Endodermal cell (in vitro differentiated cells): ENCODE results near the gene CD33. TPM values are rescaled to one million over a fixed set of nuclear protein-coding genes. Genes with fewer than 3 reads are reported as not detected.
"Not testable (repeated sequence)": the region's sequence is repeated elsewhere in the genome, so short reads cannot be mapped to it uniquely, and the experiment has no call there.

Source experiments
- DNase-seq: peaks from one replicate; pipeline ENCODE4 v3.0.0-alpha.2; 2017
- H3K27ac ChIP-seq: 2 replicates; pipeline ENCODE4 v1.5.1; 2013; ENCODE audit warnings: mild to moderate bottlenecking, low read depth, low read length, moderate library complexity
- H3K27me3 ChIP-seq: 2 replicates; pipeline ENCODE4 v1.6.1; 2013; ENCODE audit warnings: mild to moderate bottlenecking, low read length, moderate library complexity; ENCODE audit not compliant: insufficient read depth, control insufficient read depth, poor library complexity, severe bottlenecking
- H3K36me3 ChIP-seq: 2 replicates; pipeline ENCODE4 v1.7.0; 2013; ENCODE audit warnings: mild to moderate bottlenecking, low read length, moderate library complexity; ENCODE audit not compliant: control insufficient read depth, insufficient read depth
- H3K4me1 ChIP-seq: one replicate; pipeline ENCODE4 v1.7.0; 2013; ENCODE audit warnings: low read length; ENCODE audit not compliant: control insufficient read depth, insufficient read depth
- H3K4me3 ChIP-seq: 2 replicates; pipeline ENCODE4 v1.5.1; 2013; ENCODE audit warnings: mild to moderate bottlenecking, low read length, moderate library complexity
- H3K9ac ChIP-seq: 2 replicates; pipeline ENCODE4 v1.6.1; 2013; ENCODE audit warnings: mild to moderate bottlenecking, low read length, moderate library complexity; ENCODE audit not compliant: poor library complexity, severe bottlenecking; ENCODE audit errors: extremely low read depth
- H3K9me3 ChIP-seq: 2 replicates; pipeline ENCODE4 v1.6.1; 2013; ENCODE audit warnings: mild to moderate bottlenecking, low read length, moderate library complexity; ENCODE audit not compliant: control insufficient read depth
- H3K27ac Mint-ChIP-seq: 2 replicates; pipeline ENCODE4 v1.8.0; 2020; ENCODE audit warnings: mixed read lengths
- H3K27me3 Mint-ChIP-seq: 2 replicates; pipeline ENCODE4 v1.8.0; 2021; ENCODE audit warnings: mild to moderate bottlenecking, mixed read lengths; ENCODE audit not compliant: insufficient read depth
- H3K36me3 Mint-ChIP-seq: 2 replicates; pipeline ENCODE4 v1.8.0; 2020; ENCODE audit warnings: low read depth, mixed read lengths
- H3K4me1 Mint-ChIP-seq: 2 replicates; pipeline ENCODE4 v1.8.0; 2020; ENCODE audit warnings: mixed read lengths
- H3K4me3 Mint-ChIP-seq: 2 replicates; pipeline ENCODE4 v1.8.0; 2020; ENCODE audit warnings: mild to moderate bottlenecking, moderate library complexity, mixed read lengths
- H3K9me3 Mint-ChIP-seq: 2 replicates; pipeline ENCODE4 v1.8.0; 2020; ENCODE audit warnings: mild to moderate bottlenecking, mixed read lengths
- WGBS, 2 experiments: methylation state at CpG; one replicate each; pipeline versions ENCODE4 v1.1.5 to v1.1.7; 2013; ENCODE audit warnings: missing lambda C conversion rate in 2 of 2, mixed read lengths in 1 of 2; ENCODE audit not compliant: insufficient coverage in 1 of 2, insufficient read length in 1 of 2; 5-methylcytosine and 5-hydroxymethylcytosine counted together
- total RNA-seq, 2 donors: library from RNA; stranded (reverse); fragmentation: NEBNext Ultra II Directional in 1 of 2; extraction: Animal tissue kit (Norgen Biotek cat#: 25700) in 1 of 2; gene quantifications; 2 replicates in 1 of 2; 3 replicates in 1 of 2; pipeline ENCODE4 v1.2.1, GENCODE V29; 2021
- TF ChIP-seq, protein P1 (sequence below): fragments of 200-600 bp; sonication (generic); conservative IDR thresholded peaks from 2 replicates; pipeline ENCODE4 v1.5.0; 2021; ENCODE audit warnings: antibody characterized with exemption, mild to moderate bottlenecking

The CD33 gene
- total RNA-seq, 2 donors from 2014 or later, result not detected

GRCh38 chr19:51210191-51210784 is 14.6 kb upstream of the CD33 start:
- no peaks in the 10 kb centered on the region for H3K4me1 ChIP-seq
- WGBS, 2 experiments, result 96 to 97% methylated on average over 5 of the region's 6 CpGs
- DNase-seq, result no peak
- Mint-ChIP-seq H3K36me3 (no peaks in the 10 kb centered on the region), H3K9me3 (peaks cover 10% of the 10 kb centered on the region), H3K4me3 (no peak overlapping the region), H3K27ac (no peak overlapping the region), H3K4me1 (no peaks in the 10 kb centered on the region), H3K27me3 (peaks cover 14% of the 10 kb centered on the region)
- H3K9me3 ChIP-seq, result peaks cover 4% of the 10 kb centered on the region
- no peaks in the 10 kb centered on the region for H3K27me3 ChIP-seq
- TF ChIP-seq, protein P1, sequence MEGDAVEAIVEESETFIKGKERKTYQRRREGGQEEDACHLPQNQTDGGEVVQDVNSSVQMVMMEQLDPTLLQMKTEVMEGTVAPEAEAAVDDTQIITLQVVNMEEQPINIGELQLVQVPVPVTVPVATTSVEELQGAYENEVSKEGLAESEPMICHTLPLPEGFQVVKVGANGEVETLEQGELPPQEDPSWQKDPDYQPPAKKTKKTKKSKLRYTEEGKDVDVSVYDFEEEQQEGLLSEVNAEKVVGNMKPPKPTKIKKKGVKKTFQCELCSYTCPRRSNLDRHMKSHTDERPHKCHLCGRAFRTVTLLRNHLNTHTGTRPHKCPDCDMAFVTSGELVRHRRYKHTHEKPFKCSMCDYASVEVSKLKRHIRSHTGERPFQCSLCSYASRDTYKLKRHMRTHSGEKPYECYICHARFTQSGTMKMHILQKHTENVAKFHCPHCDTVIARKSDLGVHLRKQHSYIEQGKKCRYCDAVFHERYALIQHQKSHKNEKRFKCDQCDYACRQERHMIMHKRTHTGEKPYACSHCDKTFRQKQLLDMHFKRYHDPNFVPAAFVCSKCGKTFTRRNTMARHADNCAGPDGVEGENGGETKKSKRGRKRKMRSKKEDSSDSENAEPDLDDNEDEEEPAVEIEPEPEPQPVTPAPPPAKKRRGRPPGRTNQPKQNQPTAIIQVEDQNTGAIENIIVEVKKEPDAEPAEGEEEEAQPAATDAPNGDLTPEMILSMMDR, result no peak
- H3K9ac ChIP-seq, result no peak overlapping the region
- H3K4me3 ChIP-seq, result no peak overlapping the region
- H3K36me3 ChIP-seq, result no peaks in the 10 kb centered on the region
- H3K27ac ChIP-seq, result no peak overlapping the region

- H3K4me1 Mint-ChIP-seq, H3K9me3 ChIP-seq, H3K27me3 ChIP-seq, H3K9ac ChIP-seq, H3K4me3 ChIP-seq, H3K4me3 Mint-ChIP-seq, H3K27ac Mint-ChIP-seq, H3K4me1 ChIP-seq, H3K36me3 ChIP-seq, H3K27ac ChIP-seq, H3K36me3 Mint-ChIP-seq: not testable (repeated sequence)
- 83 to 90% methylated on average over 2 to 13 of the region's 13 CpGs for WGBS, 2 experiments
- DNase-seq, result peak; percentile 56
- Mint-ChIP-seq H3K27me3 (peaks cover 20% of the 10 kb centered on the region), H3K9me3 (peaks cover 15% of the 10 kb centered on the region)
These were observed 14.0 kb upstream of the CD33 start for GRCh38 chr19:51210874-51211361.

DNA sequence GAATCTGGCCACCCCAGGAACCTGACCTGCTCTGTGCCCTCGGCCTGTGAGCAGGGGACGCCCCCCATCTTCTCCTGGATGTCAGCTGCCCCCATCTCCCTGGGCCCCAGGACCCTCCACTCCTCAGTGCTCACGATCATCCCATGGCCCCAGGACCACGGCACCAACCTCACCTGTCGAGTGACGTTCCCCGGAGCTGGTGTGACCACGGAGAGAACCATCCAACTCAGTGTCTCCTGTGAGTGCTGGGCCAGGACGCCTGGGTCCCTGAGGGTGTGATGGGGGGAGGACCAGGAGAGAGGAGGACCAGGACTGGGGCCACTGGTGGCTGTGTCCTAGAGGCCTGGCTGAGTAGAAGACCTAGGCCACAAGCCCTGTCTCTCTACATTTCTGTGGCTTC is 13.0 kb upstream of the CD33 start:
- H3K9me3 Mint-ChIP-seq, result peaks cover 15% of the 10 kb centered on the region
- H3K4me3 Mint-ChIP-seq, result no peak overlapping the region
- H3K4me3 ChIP-seq, result no peak overlapping the region
- H3K4me1 ChIP-seq, result no peaks in the 10 kb centered on the region
- TF ChIP-seq, protein P1, result no peak
- no peak overlapping the region for H3K9ac ChIP-seq
- no peak for DNase-seq
- no peaks in the 10 kb centered on the region for H3K27me3 ChIP-seq
- no peaks in the 10 kb centered on the region for H3K36me3 ChIP-seq
- H3K27ac ChIP-seq, result no peak overlapping the region
- whole genome bisulfite sequencing, 2 experiments, result 79 to 89% methylated on average over 2 to 9 of the region's 9 CpGs
- H3K27me3 Mint-ChIP-seq, result peaks cover 19% of the 10 kb centered on the region
- peaks cover 4% of the 10 kb centered on the region for H3K9me3 ChIP-seq
- no peaks in the 10 kb centered on the region for H3K36me3 Mint-ChIP-seq
- H3K27ac Mint-ChIP-seq, result no peak overlapping the region
- no peaks in the 10 kb centered on the region for H3K4me1 Mint-ChIP-seq

DNA sequence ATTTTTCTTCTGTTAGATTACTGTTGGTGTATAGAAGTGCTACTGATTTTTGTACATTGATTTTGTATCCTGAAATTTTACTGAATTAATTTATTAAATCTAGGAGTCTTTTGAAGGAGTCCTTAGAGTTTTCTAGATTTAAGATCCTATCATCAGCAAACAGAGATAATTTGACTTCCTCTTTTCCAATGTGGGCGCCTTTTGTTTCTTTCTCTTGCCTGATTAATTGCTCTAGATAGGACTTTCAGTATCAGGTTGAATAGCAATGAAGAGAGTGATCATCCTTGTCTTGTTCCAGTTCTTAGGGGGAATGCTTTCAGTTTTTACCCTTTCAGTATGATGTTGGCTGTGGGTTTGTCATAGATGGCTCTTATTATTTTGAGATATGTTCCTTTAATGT is 5.6 kb upstream of the CD33 start:
- Mint-ChIP-seq H3K27me3 (peaks cover 29% of the 10 kb centered on the region), H3K27ac (no peak overlapping the region), H3K9me3 (peaks cover 29% of the 10 kb centered on the region), H3K36me3 (no peaks in the 10 kb centered on the region), H3K4me3 (no peak overlapping the region), H3K4me1 (peaks cover 4% of the 10 kb centered on the region)
- H3K4me3 ChIP-seq, result no peak overlapping the region
- no peak for DNase-seq
- no peaks in the 10 kb centered on the region for H3K36me3 ChIP-seq
- H3K27me3 ChIP-seq, result no peaks in the 10 kb centered on the region
- H3K27ac ChIP-seq, result no peak overlapping the region
- H3K9ac ChIP-seq, result no peak overlapping the region
- 88 to 100% methylated on average over 1 of the region's 1 CpG for WGBS, 2 experiments
- TF ChIP-seq, protein P1, result no peak
- H3K9me3 ChIP-seq, result peaks cover 32% of the 10 kb centered on the region
- no peaks in the 10 kb centered on the region for H3K4me1 ChIP-seq
